Activated CD8-positive, alpha-beta T cell treated with anti-CD3 and anti-CD28 coated beads for 36 hours (primary cell): Measurements from ENCODE around the gene ARHGAP18. TPM values are rescaled to one million over a fixed set of nuclear protein-coding genes. Genes with fewer than 3 reads are reported as not detected.

Experiments
- ATAC-seq: fragments of 200-7000 bp; cut with Tn5 transposase; one replicate; pipeline ENCODE4 v1.10.0; 2021; ENCODE audit warnings: mild to moderate bottlenecking, moderate library complexity
- CTCF ChIA-PET: fragments of 350-600 bp; sonication (Branson Sonifier 250); formaldehyde crosslinking; loops from one replicate; lab custom pipeline; 2021; ENCODE audit warnings: antibody characterized with exemption; lab: Charles Lee
- POLR2A ChIA-PET: fragments of 350-600 bp; sonication (Branson Sonifier 250); formaldehyde crosslinking; loops from one replicate; lab custom pipeline; 2021; ENCODE audit warnings: antibody characterized with exemption; lab: Charles Lee
- DNase-seq: peaks from one replicate; pipeline ENCODE4 v3.0.0-alpha.2; 2020
- H3K27ac Mint-ChIP-seq: one replicate; pipeline ENCODE4 v1.8.0; 2021; ENCODE audit warnings: mild to moderate bottlenecking, mixed read lengths
- H3K27me3 Mint-ChIP-seq: one replicate; pipeline ENCODE4 v1.8.0; 2021; ENCODE audit warnings: mixed read lengths
- H3K36me3 Mint-ChIP-seq: one replicate; pipeline ENCODE4 v1.8.0; 2021; ENCODE audit warnings: low read depth, mixed read lengths
- H3K4me1 Mint-ChIP-seq: one replicate; pipeline ENCODE4 v1.8.0; 2021; ENCODE audit warnings: low read depth, mixed read lengths
- H3K4me3 Mint-ChIP-seq: one replicate; pipeline ENCODE4 v1.8.0; 2021; ENCODE audit warnings: mild to moderate bottlenecking, moderate library complexity, mixed read lengths
- H3K9me3 Mint-ChIP-seq: one replicate; pipeline ENCODE4 v1.8.0; 2021; ENCODE audit warnings: mixed read lengths
- intact Hi-C: fragments of 100-400 bp; cut with micrococcal nuclease; formaldehyde crosslinking; loops from one replicate; pipeline ENCODE4 v1.10.0; 2022
- total RNA-seq, 2 experiments: library from RNA; stranded (reverse); gene quantifications; one replicate each; pipeline ENCODE4 v1.2.3, GENCODE V29; 2021
- TF ChIP-seq, protein P1 (sequence below): fragments of 200-600 bp; IDR thresholded peaks from one replicate; pipeline ENCODE4 v1.8.0; 2022; ENCODE audit warnings: antibody characterized with exemption, mild to moderate bottlenecking

The ARHGAP18 gene
- total RNA-seq, 2 experiments from 2014 or later = 8.2 to 9.6 TPM

DNA sequence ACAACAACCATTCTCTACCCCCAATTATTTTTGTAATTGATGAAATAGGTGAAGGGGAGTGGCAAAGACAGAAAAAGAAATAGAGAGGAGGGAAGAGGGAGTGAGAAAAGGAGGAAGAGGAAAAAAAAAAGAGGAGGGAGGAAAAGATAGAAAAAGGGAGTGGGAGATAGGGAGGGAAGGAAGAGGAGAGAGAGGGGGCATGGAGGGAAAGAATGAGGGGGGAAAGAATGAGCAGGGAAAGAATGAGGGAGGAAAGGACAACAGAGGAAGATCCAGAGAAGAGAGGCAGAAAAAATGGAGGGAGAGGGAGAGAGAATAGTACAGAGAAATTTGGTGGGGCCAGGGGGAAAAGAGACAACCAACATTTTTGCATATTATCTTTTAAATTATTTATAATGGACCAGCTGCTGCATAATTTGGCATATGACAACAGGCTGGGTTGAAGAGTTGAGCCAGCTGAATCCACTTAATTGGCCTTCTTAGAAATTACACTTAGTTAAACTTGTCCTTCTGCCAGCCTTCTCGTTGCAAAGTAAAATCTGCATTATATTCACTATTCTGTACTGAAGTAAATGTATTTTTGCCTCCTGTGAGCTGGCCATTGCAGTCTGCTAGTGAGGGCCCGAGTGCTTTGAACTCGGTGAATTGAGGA, 101.0 kb downstream of the ARHGAP18 start:
- TF ChIP-seq, protein P1, sequence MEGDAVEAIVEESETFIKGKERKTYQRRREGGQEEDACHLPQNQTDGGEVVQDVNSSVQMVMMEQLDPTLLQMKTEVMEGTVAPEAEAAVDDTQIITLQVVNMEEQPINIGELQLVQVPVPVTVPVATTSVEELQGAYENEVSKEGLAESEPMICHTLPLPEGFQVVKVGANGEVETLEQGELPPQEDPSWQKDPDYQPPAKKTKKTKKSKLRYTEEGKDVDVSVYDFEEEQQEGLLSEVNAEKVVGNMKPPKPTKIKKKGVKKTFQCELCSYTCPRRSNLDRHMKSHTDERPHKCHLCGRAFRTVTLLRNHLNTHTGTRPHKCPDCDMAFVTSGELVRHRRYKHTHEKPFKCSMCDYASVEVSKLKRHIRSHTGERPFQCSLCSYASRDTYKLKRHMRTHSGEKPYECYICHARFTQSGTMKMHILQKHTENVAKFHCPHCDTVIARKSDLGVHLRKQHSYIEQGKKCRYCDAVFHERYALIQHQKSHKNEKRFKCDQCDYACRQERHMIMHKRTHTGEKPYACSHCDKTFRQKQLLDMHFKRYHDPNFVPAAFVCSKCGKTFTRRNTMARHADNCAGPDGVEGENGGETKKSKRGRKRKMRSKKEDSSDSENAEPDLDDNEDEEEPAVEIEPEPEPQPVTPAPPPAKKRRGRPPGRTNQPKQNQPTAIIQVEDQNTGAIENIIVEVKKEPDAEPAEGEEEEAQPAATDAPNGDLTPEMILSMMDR = no peak
- Mint-ChIP-seq H3K4me3 (no peak overlapping the region), H3K27ac (no peak overlapping the region), H3K9me3 (no peaks in the 10 kb centered on the region), H3K4me1 (peaks cover 2% of the 10 kb centered on the region), H3K27me3 (no peaks in the 10 kb centered on the region), H3K36me3 (no peaks in the 10 kb centered on the region)
- CTCF ChIA-PET = interaction anchor here (1.5 to 4.0 kb wide), 2 partner anchors 11 to 122 kb away, joined by 3 to 16 read pairs; no protein-coding TSS in a partner anchor
- POLR2A ChIA-PET = interaction anchor here (0.6 to 0.7 kb wide), 2 partner anchors 128 to 412 kb away, joined by 3 to 4 read pairs; no protein-coding TSS in a partner anchor
- ATAC-seq = no peak
- DNase-seq = no peak
- intact Hi-C loops = no loop called here

DNA sequence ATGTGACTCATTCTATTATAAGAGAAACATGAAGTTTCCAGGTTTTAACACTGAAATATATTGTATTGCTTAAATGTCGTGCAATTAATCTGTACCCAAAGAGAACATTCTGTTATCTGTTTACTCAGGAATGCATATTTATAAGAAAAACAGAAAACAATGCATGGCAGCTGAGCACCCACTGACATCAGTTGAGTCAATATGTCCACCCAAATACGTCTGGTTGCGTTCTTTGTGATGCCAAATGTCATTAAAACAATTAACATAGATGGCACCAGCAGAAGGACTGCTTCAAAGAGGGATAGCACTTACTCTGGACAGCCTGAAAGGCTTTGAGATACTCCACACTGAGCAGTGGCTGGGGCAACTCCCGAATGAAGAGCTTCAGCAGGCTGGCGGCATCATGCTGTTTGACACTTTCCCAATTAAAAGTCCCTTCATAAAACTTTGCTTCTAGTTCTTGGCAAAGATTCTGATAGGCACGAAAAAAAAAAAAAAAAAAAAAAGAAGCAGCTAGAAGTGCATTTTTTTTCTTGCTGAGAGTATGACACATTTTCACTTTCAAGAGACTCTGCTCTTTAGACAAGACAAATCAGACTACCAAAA, 102.3 kb downstream of the ARHGAP18 start:
- no peak for DNase-seq
- ChIA-PET POLR2A (no interaction called here), CTCF (interaction anchor here (0.6 to 1.8 kb wide), 3 partner anchors 9 to 266 kb away, joined by 3 to 6 read pairs (median 3); no protein-coding TSS in a partner anchor)
- ATAC-seq = no peak
- TF ChIP-seq, protein P1 = no peak
- intact Hi-C loops = no loop called here
- Mint-ChIP-seq H3K27ac (no peak overlapping the region), H3K9me3 (no peaks in the 10 kb centered on the region), H3K4me1 (peaks cover 2% of the 10 kb centered on the region), H3K4me3 (no peak overlapping the region), H3K36me3 (no peaks in the 10 kb centered on the region), H3K27me3 (no peaks in the 10 kb centered on the region)

DNA sequence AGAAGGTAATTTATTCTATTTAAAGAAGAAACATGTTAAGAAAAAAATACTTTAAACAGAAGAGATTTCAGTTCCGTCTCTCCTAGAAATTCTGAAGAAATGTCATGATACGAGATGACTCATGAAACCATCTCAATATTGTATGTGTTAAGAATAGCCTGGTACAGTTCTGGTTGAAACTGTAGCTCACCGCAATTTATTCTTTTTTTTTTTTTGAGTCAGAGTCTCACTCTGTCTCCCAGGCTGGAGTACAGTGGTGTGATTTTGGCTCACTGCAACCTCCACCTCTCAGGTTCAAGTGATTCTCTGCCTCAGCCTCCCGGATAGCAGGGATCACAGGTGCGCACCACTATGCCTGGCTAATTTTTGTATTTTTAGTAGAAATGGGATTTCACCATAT, 103.3 kb downstream of the ARHGAP18 start:
- DNase-seq = no peak
- CTCF ChIA-PET = interaction anchor here (0.7 to 1.8 kb wide), 4 partner anchors 8 to 1237 kb away, joined by 3 to 6 read pairs (median 3); no protein-coding TSS in a partner anchor
- no peaks in the 10 kb centered on the region for H3K9me3 Mint-ChIP-seq

DNA sequence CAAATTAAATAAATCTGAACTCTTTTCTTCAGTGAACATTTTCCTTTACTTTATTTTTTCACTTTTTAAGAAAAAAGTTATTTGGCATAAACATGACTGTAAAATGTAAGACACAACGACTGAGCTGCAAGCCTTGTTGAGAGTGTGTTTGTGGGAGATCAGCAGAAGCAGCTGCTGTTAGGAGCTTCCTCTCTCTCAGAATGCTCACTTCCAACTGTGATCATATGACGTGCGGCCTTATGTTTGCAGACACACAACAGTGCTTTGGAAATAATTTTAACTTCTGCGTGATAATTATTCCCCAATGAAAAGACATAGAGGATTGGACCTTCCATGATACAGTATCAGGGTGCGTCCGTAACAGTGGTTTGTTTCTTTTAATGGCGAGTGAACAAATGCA, 104.0 kb downstream of the ARHGAP18 start:
- TF ChIP-seq, protein P1 = no peak
- Mint-ChIP-seq H3K27ac (no peak overlapping the region), H3K36me3 (no peaks in the 10 kb centered on the region), H3K4me1 (peaks cover 2% of the 10 kb centered on the region), H3K9me3 (no peaks in the 10 kb centered on the region), H3K27me3 (no peaks in the 10 kb centered on the region), H3K4me3 (no peak overlapping the region)
- no peak for DNase-seq
- no peak for ATAC-seq
- ChIA-PET CTCF (interaction anchor here (0.8 to 1.5 kb wide), 3 partner anchors 125 to 415 kb away, joined by 3 read pairs; no protein-coding TSS in a partner anchor), POLR2A (no interaction called here)
- intact Hi-C loops = no loop called here

More for the DNA sequence above, 103.3 kb downstream of the ARHGAP18 start:
- Mint-ChIP-seq H3K27ac (no peak overlapping the region), H3K4me3 (no peak overlapping the region), H3K4me1 (peaks cover 2% of the 10 kb centered on the region), H3K27me3 (no peaks in the 10 kb centered on the region), H3K36me3 (no peaks in the 10 kb centered on the region)
- POLR2A ChIA-PET = no interaction called here
- intact Hi-C loops = no loop called here
- TF ChIP-seq, protein P1 = no peak
- ATAC-seq = peak; percentile 61

DNA sequence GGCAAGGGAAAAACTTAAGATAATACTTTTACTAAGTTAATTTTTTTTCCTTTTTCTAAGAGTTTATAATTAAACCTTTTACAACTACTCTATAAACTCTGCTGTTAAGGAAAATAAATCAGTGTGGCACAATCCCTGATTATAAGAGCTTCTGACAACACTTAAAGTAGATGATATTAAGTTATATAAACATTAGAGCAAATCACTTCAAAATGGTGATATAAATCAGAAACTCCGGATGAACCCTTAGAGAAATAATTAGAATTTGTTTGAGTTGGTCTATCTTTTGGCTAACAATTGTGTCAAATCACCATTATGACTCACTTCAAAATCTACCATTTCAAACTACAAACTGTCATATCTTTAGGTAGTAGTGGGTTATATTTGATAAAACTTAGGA, 104.9 kb downstream of the ARHGAP18 start:
- ATAC-seq (no peak), DNase-seq (no peak)
- Mint-ChIP-seq H3K4me1 (peaks cover 2% of the 10 kb centered on the region), H3K9me3 (no peaks in the 10 kb centered on the region), H3K36me3 (no peaks in the 10 kb centered on the region), H3K27ac (no peak overlapping the region), H3K27me3 (no peaks in the 10 kb centered on the region), H3K4me3 (no peak overlapping the region)
- TF ChIP-seq, protein P1 = no peak
- ChIA-PET CTCF (interaction anchor here (1.2 to 9.3 kb wide), 2 partner anchors 123 to 170 kb away, joined by 3 to 204 read pairs; no protein-coding TSS in a partner anchor), POLR2A (no interaction called here)
- intact Hi-C loops = no loop called here
